IPS-15b (cell line): Measurements from ENCODE around the gene ST3GAL3.
A peak's percentile ranks its signal among the peaks of the same experiment; 100 is the strongest.

Experiments
- H3K27me3 ChIP-seq: one replicate; pipeline ENCODE4 v1.6.1; 2013; ENCODE audit warnings: low read length; ENCODE audit not compliant: control insufficient read depth, insufficient read depth
- H3K36me3 ChIP-seq: one replicate; pipeline ENCODE4 v1.6.1; 2013; ENCODE audit warnings: low read length; ENCODE audit not compliant: control insufficient read depth, insufficient read depth
- H3K4me1 ChIP-seq: one replicate; pipeline ENCODE4 v1.6.1; 2013; ENCODE audit warnings: mild to moderate bottlenecking, low read length; ENCODE audit not compliant: control insufficient read depth, insufficient read depth
- H3K4me3 ChIP-seq: one replicate; pipeline ENCODE4 v1.5.1; 2013; ENCODE audit warnings: low read depth, low read length
- H3K9ac ChIP-seq: one replicate; pipeline ENCODE4 v1.6.1; 2013; ENCODE audit warnings: low read depth, mild to moderate bottlenecking, low read length
- H3K9me3 ChIP-seq: one replicate; pipeline ENCODE4 v1.6.1; 2013; ENCODE audit warnings: mild to moderate bottlenecking, low read length; ENCODE audit not compliant: control insufficient read depth, insufficient read depth

The ST3GAL3 gene

GRCh38 chr1:43947061-43947873 is 239.9 kb downstream of the ST3GAL3 start:
- Histone ChIP-seq H3K9ac (peak overlapping the region; percentile 88), H3K4me1 (peaks cover 5% of the 10 kb centered on the region), H3K27me3 (no peaks in the 10 kb centered on the region), H3K4me3 (peak overlapping the region; percentile 90), H3K36me3 (peaks cover 5% of the 10 kb centered on the region), H3K9me3 (no peaks in the 10 kb centered on the region)

GRCh38 chr1:43947874-43948437 is 240.6 kb downstream of the ST3GAL3 start:
- Histone ChIP-seq H3K9ac (peak overlapping the region; percentile 60), H3K4me3 (peak overlapping the region; percentile 90), H3K36me3 (peaks cover 5% of the 10 kb centered on the region), H3K27me3 (no peaks in the 10 kb centered on the region), H3K4me1 (peaks cover 5% of the 10 kb centered on the region), H3K9me3 (no peaks in the 10 kb centered on the region)

GRCh38 chr1:43949678-43950077 is 242.3 kb downstream of the ST3GAL3 start:
- Histone ChIP-seq H3K9me3 (no peaks in the 10 kb centered on the region), H3K9ac (no peak overlapping the region), H3K36me3 (peaks cover 5% of the 10 kb centered on the region), H3K27me3 (no peaks in the 10 kb centered on the region), H3K4me3 (no peak overlapping the region), H3K4me1 (peaks cover 4% of the 10 kb centered on the region)

GRCh38 chr1:43951021-43951985 is 244.0 kb downstream of the ST3GAL3 start:
- no peak overlapping the region for H3K9ac ChIP-seq
- H3K36me3 ChIP-seq = peaks cover 5% of the 10 kb centered on the region
- H3K9me3 ChIP-seq = no peaks in the 10 kb centered on the region
- H3K4me3 ChIP-seq = no peak overlapping the region
- no peaks in the 10 kb centered on the region for H3K27me3 ChIP-seq
- peaks cover 4% of the 10 kb centered on the region for H3K4me1 ChIP-seq

- H3K36me3 ChIP-seq = peaks cover 14% of the 10 kb centered on the region
- no peak overlapping the region for H3K9ac ChIP-seq
- no peaks in the 10 kb centered on the region for H3K9me3 ChIP-seq
- H3K27me3 ChIP-seq = no peaks in the 10 kb centered on the region
- no peak overlapping the region for H3K4me3 ChIP-seq
- peaks cover under 1% of the 10 kb centered on the region for H3K4me1 ChIP-seq
These were observed 245.5 kb downstream of the ST3GAL3 start for GRCh38 chr1:43952731-43953346.

- Histone ChIP-seq H3K27me3 (no peaks in the 10 kb centered on the region), H3K36me3 (peaks cover 17% of the 10 kb centered on the region), H3K4me3 (no peak overlapping the region), H3K4me1 (no peaks in the 10 kb centered on the region), H3K9me3 (no peaks in the 10 kb centered on the region), H3K9ac (no peak overlapping the region)
These were observed 246.0 kb downstream of the ST3GAL3 start for GRCh38 chr1:43953361-43953760.

- Histone ChIP-seq H3K27me3 (no peaks in the 10 kb centered on the region), H3K36me3 (peaks cover 17% of the 10 kb centered on the region), H3K4me1 (no peaks in the 10 kb centered on the region), H3K9ac (no peak overlapping the region), H3K9me3 (no peaks in the 10 kb centered on the region), H3K4me3 (no peak overlapping the region)
These were observed 246.7 kb downstream of the ST3GAL3 start for GRCh38 chr1:43954036-43954435.

GRCh38 chr1:43956234-43956633 is 248.9 kb downstream of the ST3GAL3 start:
- Histone ChIP-seq H3K9ac (no peak overlapping the region), H3K9me3 (no peaks in the 10 kb centered on the region), H3K4me1 (no peaks in the 10 kb centered on the region), H3K27me3 (no peaks in the 10 kb centered on the region), H3K36me3 (peaks cover 15% of the 10 kb centered on the region), H3K4me3 (no peak overlapping the region)

GRCh38 chr1:43957407-43958040 is 250.2 kb downstream of the ST3GAL3 start:
- Histone ChIP-seq H3K36me3 (peaks cover 22% of the 10 kb centered on the region), H3K27me3 (no peaks in the 10 kb centered on the region)

GRCh38 chr1:43958351-43959255 is 251.3 kb downstream of the ST3GAL3 start:
- H3K9me3 ChIP-seq = no peaks in the 10 kb centered on the region
- H3K27me3 ChIP-seq = no peaks in the 10 kb centered on the region
- no peak overlapping the region for H3K4me3 ChIP-seq
- no peaks in the 10 kb centered on the region for H3K4me1 ChIP-seq
- H3K36me3 ChIP-seq = peaks cover 22% of the 10 kb centered on the region
- H3K9ac ChIP-seq = no peak overlapping the region

More at GRCh38 chr1:43957407-43958040, 250.2 kb downstream of the ST3GAL3 start:
- no peak overlapping the region for H3K4me3 ChIP-seq
- no peaks in the 10 kb centered on the region for H3K9me3 ChIP-seq
- H3K9ac ChIP-seq = no peak overlapping the region
- H3K4me1 ChIP-seq = no peaks in the 10 kb centered on the region
